HL-60 (cell line): ENCODE measurements around the gene USP8.
"Not testable (repeated sequence)": the region's sequence is repeated elsewhere in the genome, so short reads cannot be mapped to it uniquely, and the experiment has no call there.

Experiments
- DNase-seq, 2 experiments: peaks; one replicate each; pipeline ENCODE4 v3.0.0-alpha.2; 2010 to 2020; ENCODE audit warnings: low read depth in 1 of 2, low spot score in 1 of 2
- H3K27ac ChIP-seq: fragments of 250-450 bp; sonication (Bioruptor Pico); replicated peaks from 2 replicates; pipeline ENCODE4 v1.5.1; 2020; ENCODE audit warnings: mild to moderate bottlenecking, moderate library complexity
- H3K27me3 ChIP-seq: fragments of 250-450 bp; sonication (Bioruptor Pico); 2 replicates; pipeline ENCODE4 v1.5.1; 2021; ENCODE audit warnings: mild to moderate bottlenecking, moderate library complexity; ENCODE audit not compliant: insufficient read depth, poor library complexity, severe bottlenecking
- H3K4me3 ChIP-seq: replicated peaks from 2 replicates; pipeline ENCODE4 v1.5.1; 2011; ENCODE audit warnings: mild to moderate bottlenecking, control low read depth, low read length; ENCODE audit not compliant: insufficient read depth
- GABPA ChIP-seq: IDR thresholded peaks from 2 replicates; pipeline ENCODE4 v1.6.1; 2012; ENCODE audit warnings: low read depth
- POLR2AphosphoS5 ChIP-seq: IDR thresholded peaks from 2 replicates; pipeline ENCODE4 v1.6.1; 2012; ENCODE audit warnings: low read depth
- SPI1 ChIP-seq: IDR thresholded peaks from 2 replicates; pipeline ENCODE4 v1.6.1; 2012; ENCODE audit warnings: low read depth, mild to moderate bottlenecking, borderline replicate concordance
- TF ChIP-seq, protein P1 (sequence below): IDR thresholded peaks from 2 replicates; pipeline ENCODE4 v1.6.1; 2012; ENCODE audit warnings: low read depth; ENCODE audit not compliant: insufficient replicate concordance
- TF ChIP-seq, protein P2 (sequence below): IDR thresholded peaks from one replicate; pipeline ENCODE4 v1.5.1; 2011; ENCODE audit warnings: low read length, control low read depth, inconsistent platforms; ENCODE audit not compliant: insufficient read depth

USP8 gene

DNA sequence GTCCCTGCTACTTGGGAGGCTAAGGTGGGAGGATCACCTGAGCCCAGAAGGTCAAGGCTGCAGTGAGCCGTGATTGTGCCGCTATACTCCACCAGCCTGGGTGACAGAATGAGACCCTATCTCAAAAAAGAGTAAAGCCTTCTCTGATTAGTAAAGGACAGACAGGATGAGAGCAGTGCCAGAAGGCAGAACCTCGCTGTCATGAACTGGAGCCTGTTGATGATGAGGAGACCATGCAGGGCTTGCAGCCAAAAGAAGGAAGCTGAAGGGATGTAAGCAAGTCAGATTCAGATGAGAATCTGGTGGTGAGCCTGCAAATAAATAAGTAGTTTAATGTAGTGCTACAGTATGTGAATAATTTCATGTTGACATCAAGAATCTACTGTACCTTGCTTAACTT, 69.4 kb downstream of the USP8 start:
- DNase-seq = no peak
- H3K27me3 ChIP-seq = no peaks in the 10 kb centered on the region
- H3K4me3 ChIP-seq = no peak overlapping the region
- H3K27ac ChIP-seq = no peak overlapping the region
- no peak for TF ChIP-seq GABPA
- TF ChIP-seq, protein P1, sequence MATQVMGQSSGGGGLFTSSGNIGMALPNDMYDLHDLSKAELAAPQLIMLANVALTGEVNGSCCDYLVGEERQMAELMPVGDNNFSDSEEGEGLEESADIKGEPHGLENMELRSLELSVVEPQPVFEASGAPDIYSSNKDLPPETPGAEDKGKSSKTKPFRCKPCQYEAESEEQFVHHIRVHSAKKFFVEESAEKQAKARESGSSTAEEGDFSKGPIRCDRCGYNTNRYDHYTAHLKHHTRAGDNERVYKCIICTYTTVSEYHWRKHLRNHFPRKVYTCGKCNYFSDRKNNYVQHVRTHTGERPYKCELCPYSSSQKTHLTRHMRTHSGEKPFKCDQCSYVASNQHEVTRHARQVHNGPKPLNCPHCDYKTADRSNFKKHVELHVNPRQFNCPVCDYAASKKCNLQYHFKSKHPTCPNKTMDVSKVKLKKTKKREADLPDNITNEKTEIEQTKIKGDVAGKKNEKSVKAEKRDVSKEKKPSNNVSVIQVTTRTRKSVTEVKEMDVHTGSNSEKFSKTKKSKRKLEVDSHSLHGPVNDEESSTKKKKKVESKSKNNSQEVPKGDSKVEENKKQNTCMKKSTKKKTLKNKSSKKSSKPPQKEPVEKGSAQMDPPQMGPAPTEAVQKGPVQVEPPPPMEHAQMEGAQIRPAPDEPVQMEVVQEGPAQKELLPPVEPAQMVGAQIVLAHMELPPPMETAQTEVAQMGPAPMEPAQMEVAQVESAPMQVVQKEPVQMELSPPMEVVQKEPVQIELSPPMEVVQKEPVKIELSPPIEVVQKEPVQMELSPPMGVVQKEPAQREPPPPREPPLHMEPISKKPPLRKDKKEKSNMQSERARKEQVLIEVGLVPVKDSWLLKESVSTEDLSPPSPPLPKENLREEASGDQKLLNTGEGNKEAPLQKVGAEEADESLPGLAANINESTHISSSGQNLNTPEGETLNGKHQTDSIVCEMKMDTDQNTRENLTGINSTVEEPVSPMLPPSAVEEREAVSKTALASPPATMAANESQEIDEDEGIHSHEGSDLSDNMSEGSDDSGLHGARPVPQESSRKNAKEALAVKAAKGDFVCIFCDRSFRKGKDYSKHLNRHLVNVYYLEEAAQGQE = no peak
- no peak for TF ChIP-seq SPI1
- TF ChIP-seq, protein P2, sequence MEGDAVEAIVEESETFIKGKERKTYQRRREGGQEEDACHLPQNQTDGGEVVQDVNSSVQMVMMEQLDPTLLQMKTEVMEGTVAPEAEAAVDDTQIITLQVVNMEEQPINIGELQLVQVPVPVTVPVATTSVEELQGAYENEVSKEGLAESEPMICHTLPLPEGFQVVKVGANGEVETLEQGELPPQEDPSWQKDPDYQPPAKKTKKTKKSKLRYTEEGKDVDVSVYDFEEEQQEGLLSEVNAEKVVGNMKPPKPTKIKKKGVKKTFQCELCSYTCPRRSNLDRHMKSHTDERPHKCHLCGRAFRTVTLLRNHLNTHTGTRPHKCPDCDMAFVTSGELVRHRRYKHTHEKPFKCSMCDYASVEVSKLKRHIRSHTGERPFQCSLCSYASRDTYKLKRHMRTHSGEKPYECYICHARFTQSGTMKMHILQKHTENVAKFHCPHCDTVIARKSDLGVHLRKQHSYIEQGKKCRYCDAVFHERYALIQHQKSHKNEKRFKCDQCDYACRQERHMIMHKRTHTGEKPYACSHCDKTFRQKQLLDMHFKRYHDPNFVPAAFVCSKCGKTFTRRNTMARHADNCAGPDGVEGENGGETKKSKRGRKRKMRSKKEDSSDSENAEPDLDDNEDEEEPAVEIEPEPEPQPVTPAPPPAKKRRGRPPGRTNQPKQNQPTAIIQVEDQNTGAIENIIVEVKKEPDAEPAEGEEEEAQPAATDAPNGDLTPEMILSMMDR = no peak
- no peak for TF ChIP-seq POLR2AphosphoS5

DNA sequence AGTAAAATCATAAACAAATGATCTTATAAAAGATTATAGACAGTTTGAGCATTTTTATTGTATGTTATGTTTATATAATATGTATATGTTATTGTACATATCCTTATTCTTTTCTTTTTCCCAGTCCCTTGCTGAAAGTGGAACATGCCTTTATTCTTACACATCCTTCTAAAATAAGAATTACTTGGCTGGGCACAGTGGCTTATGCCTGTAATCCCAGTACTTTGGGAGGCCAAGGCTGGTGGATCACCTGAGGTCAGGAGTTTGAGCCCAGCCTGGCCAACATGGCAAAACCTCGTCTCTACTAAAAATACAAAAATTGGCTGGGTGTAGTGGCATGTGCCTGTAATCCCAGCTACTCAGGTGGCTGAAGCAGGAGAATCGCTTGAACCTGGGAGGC, 70.3 kb downstream of the USP8 start:
- DNase-seq, H3K4me3 ChIP-seq, H3K27ac ChIP-seq, H3K27me3 ChIP-seq: not testable (repeated sequence)

DNA sequence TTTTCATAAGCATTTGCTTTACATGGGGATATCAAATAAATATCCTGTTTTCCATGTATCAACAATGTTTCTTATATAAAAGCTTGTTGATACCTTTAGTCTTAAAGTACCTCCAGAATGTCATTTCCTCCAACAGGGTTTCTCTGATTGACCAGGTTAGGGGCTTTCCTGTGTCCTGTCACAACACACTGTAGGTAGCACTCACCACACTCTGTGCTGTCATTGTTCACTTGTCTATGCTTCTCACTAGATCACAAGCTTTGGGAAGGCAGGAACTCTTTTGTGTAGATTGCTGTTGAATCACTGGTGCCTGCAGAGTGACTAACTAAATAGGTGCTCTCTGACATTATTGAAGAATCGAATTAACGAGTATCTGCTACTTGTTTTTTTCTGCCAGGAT, 72.5 kb downstream of the USP8 start:
- H3K4me3 ChIP-seq = no peak overlapping the region
- H3K27me3 ChIP-seq = no peaks in the 10 kb centered on the region
- TF ChIP-seq SPI1 = no peak
- DNase-seq = no peak
- no peak overlapping the region for H3K27ac ChIP-seq

DNA sequence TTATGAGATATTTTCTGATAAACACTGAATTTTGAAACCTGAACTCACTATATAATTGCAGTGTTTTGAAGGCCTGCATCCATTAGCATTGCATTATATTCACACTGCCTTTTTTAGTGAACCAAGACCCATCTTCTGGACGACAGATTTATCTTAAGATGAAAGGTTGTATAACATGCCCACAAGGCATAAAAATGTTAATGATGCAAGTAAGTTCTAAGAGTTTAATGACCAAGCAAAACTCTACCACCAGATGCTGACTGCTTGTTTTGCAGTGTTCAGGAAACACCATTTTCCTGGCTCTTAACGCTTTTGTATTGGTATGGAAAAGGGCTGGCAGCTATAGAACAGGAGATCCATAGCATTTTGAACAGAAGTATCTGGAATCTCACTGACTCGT, 76.1 kb downstream of the USP8 start:
- TF ChIP-seq, protein P2 = no peak
- no peak for TF ChIP-seq POLR2AphosphoS5
- TF ChIP-seq GABPA = no peak
- no peak for TF ChIP-seq SPI1
- DNase-seq = no peak
- Histone ChIP-seq H3K4me3 (no peak overlapping the region), H3K27me3 (no peaks in the 10 kb centered on the region), H3K27ac (no peak overlapping the region)

DNA sequence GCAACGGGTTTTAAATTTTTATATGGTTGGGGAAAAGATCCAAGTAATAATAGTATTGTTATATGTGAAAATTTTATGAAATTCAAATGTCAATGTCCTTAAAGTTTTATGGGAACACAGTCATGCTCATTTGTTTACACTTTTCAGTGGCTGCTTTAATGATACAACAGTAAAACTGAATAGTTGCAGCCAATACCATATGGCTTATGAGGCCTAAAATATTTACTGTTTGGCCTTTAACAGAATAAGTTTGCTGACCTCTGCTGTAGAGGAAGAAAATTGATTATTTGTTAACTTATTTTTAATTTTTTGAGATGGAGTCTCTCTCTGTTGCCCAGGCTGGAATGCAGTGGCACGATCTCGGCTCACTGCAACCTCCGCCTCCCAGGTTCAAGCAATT, 77.6 kb downstream of the USP8 start:
- Histone ChIP-seq H3K4me3 (no peak overlapping the region), H3K27ac (no peak overlapping the region), H3K27me3 (no peaks in the 10 kb centered on the region)
- TF ChIP-seq POLR2AphosphoS5 = no peak
- TF ChIP-seq, protein P1 = no peak
- TF ChIP-seq GABPA = no peak
- TF ChIP-seq, protein P2 = no peak
- TF ChIP-seq SPI1 = no peak
- DNase-seq = no peak
